OCI-LY1 (cell line): Measurements from ENCODE around the gene TBX1.

ENCODE experiments used
- H2AFZ ChIP-seq: fragments of 200-600 bp; sonication (generic), shearing (Covaris generic); 2 replicates; pipeline ENCODE4 v1.6.0; 2014; ENCODE audit warnings: antibody characterized with exemption, mild to moderate bottlenecking, low read length
- H3F3A ChIP-seq: fragments of 200-600 bp; sonication (generic), shearing (Covaris generic); 2 replicates; pipeline ENCODE4 v1.6.0; 2014; ENCODE audit warnings: mild to moderate bottlenecking, antibody characterized with exemption, low read length, moderate library complexity; ENCODE audit not compliant: insufficient read depth
- H3K27ac ChIP-seq: fragments of 200-600 bp; sonication (generic); 2 replicates; pipeline ENCODE4 v1.5.1; 2014; ENCODE audit warnings: low read length, mixed run types, mild to moderate bottlenecking, low read depth; ENCODE audit not compliant: poor library complexity, severe bottlenecking
- H3K27me3 ChIP-seq: fragments of 200-600 bp; sonication (generic); 2 replicates; pipeline ENCODE4 v1.6.0; 2014; ENCODE audit warnings: antibody characterized with exemption, mild to moderate bottlenecking, low read length, moderate library complexity; ENCODE audit not compliant: insufficient read depth
- H3K36me3 ChIP-seq: fragments of 200-600 bp; sonication (generic); 2 replicates; pipeline ENCODE4 v1.6.1; 2014; ENCODE audit warnings: mild to moderate bottlenecking, antibody characterized with exemption, low read length, moderate library complexity, mixed read lengths; ENCODE audit not compliant: insufficient read depth
- H3K4me1 ChIP-seq: fragments of 200-600 bp; sonication (generic); 2 replicates; pipeline ENCODE4 v1.5.1; 2014; ENCODE audit warnings: mild to moderate bottlenecking, low read length, moderate library complexity; ENCODE audit not compliant: insufficient read depth, severe bottlenecking
- H3K4me2 ChIP-seq: fragments of 200-600 bp; sonication (generic), shearing (Covaris generic); 2 replicates; pipeline ENCODE4 v1.6.1; 2014; ENCODE audit warnings: low read length
- H3K4me3 ChIP-seq: fragments of 200-600 bp; sonication (generic); 2 replicates; pipeline ENCODE4 v1.5.1; 2014; ENCODE audit warnings: low read length, low read depth, mild to moderate bottlenecking, mixed read lengths; ENCODE audit not compliant: poor library complexity, severe bottlenecking
- H3K79me2 ChIP-seq: fragments of 200-600 bp; shearing (Covaris generic); 2 replicates; pipeline ENCODE4 v1.6.1; 2016; ENCODE audit warnings: mixed run types, low read length, mixed read lengths; ENCODE audit not compliant: insufficient read depth
- H3K9ac ChIP-seq: fragments of 200-600 bp; sonication (generic), shearing (Covaris generic); 2 replicates; pipeline ENCODE4 v1.6.1; 2014; ENCODE audit warnings: mild to moderate bottlenecking, low read length, mixed read lengths
- H3K9me2 ChIP-seq: fragments of 200-600 bp; sonication (generic), shearing (Covaris generic); 2 replicates; pipeline ENCODE4 v1.6.1; 2014; ENCODE audit warnings: low read depth, mild to moderate bottlenecking, low read length, mixed read lengths
- H3K9me3 ChIP-seq: fragments of 200-600 bp; shearing (Covaris generic); 2 replicates; pipeline ENCODE4 v1.6.1; 2014; ENCODE audit warnings: low read length, mixed read lengths
- H4K20me1 ChIP-seq: fragments of 200-600 bp; sonication (generic), shearing (Covaris generic); 2 replicates; pipeline ENCODE4 v1.6.0; 2016; ENCODE audit warnings: mild to moderate bottlenecking, low read length; ENCODE audit not compliant: insufficient read depth
- EZH2 ChIP-seq: fragments of 200-600 bp; sonication (generic), shearing (Covaris generic); IDR thresholded peaks from 2 replicates; pipeline ENCODE4 v1.8.0; 2017; ENCODE audit warnings: borderline replicate concordance, mixed run types, mild to moderate bottlenecking, antibody characterized with exemption, low read length, moderate library complexity, mixed read lengths
- TF ChIP-seq, protein P1 (sequence below): fragments of 200-600 bp; sonication (generic), shearing (Covaris generic); IDR thresholded peaks from 2 replicates; pipeline ENCODE4 v1.5.1; 2017; ENCODE audit warnings: mild to moderate bottlenecking, antibody characterized with exemption, low read length, moderate library complexity, mixed read lengths

The TBX1 gene

GRCh38 chr22:19747551-19747950 is 13.0 kb upstream of the TBX1 start:
- Histone ChIP-seq H3K9ac (no peak overlapping the region), H3K4me2 (no peak overlapping the region), H3K4me1 (no peaks in the 10 kb centered on the region), H4K20me1 (no peaks in the 10 kb centered on the region), H3K36me3 (no peaks in the 10 kb centered on the region), H3K9me2 (no peaks in the 10 kb centered on the region), H2AFZ (no peak overlapping the region), H3K27me3 (peaks cover 28% of the 10 kb centered on the region), H3K9me3 (no peaks in the 10 kb centered on the region), H3K4me3 (no peak overlapping the region), H3F3A (no peaks in the 10 kb centered on the region), H3K79me2 (no peaks in the 10 kb centered on the region), H3K27ac (no peak overlapping the region)
- no peak for TF ChIP-seq EZH2
- TF ChIP-seq, protein P1, sequence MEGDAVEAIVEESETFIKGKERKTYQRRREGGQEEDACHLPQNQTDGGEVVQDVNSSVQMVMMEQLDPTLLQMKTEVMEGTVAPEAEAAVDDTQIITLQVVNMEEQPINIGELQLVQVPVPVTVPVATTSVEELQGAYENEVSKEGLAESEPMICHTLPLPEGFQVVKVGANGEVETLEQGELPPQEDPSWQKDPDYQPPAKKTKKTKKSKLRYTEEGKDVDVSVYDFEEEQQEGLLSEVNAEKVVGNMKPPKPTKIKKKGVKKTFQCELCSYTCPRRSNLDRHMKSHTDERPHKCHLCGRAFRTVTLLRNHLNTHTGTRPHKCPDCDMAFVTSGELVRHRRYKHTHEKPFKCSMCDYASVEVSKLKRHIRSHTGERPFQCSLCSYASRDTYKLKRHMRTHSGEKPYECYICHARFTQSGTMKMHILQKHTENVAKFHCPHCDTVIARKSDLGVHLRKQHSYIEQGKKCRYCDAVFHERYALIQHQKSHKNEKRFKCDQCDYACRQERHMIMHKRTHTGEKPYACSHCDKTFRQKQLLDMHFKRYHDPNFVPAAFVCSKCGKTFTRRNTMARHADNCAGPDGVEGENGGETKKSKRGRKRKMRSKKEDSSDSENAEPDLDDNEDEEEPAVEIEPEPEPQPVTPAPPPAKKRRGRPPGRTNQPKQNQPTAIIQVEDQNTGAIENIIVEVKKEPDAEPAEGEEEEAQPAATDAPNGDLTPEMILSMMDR, result no peak

- no peak overlapping the region for H3K9ac ChIP-seq
- peaks cover 28% of the 10 kb centered on the region for H3K27me3 ChIP-seq
- H3K36me3 ChIP-seq, result no peaks in the 10 kb centered on the region
- no peak overlapping the region for H2AFZ ChIP-seq
- H3K4me2 ChIP-seq, result no peak overlapping the region
- no peaks in the 10 kb centered on the region for H3K79me2 ChIP-seq
- no peak for TF ChIP-seq EZH2
- TF ChIP-seq, protein P1, result no peak
- no peaks in the 10 kb centered on the region for H3K4me1 ChIP-seq
- no peaks in the 10 kb centered on the region for H4K20me1 ChIP-seq
- no peaks in the 10 kb centered on the region for H3K9me3 ChIP-seq
- no peaks in the 10 kb centered on the region for H3F3A ChIP-seq
- no peak overlapping the region for H3K27ac ChIP-seq
- H3K4me3 ChIP-seq, result no peak overlapping the region
- no peaks in the 10 kb centered on the region for H3K9me2 ChIP-seq
Measured at GRCh38 chr22:19748139-19748538, 12.4 kb upstream of the TBX1 start.

DNA sequence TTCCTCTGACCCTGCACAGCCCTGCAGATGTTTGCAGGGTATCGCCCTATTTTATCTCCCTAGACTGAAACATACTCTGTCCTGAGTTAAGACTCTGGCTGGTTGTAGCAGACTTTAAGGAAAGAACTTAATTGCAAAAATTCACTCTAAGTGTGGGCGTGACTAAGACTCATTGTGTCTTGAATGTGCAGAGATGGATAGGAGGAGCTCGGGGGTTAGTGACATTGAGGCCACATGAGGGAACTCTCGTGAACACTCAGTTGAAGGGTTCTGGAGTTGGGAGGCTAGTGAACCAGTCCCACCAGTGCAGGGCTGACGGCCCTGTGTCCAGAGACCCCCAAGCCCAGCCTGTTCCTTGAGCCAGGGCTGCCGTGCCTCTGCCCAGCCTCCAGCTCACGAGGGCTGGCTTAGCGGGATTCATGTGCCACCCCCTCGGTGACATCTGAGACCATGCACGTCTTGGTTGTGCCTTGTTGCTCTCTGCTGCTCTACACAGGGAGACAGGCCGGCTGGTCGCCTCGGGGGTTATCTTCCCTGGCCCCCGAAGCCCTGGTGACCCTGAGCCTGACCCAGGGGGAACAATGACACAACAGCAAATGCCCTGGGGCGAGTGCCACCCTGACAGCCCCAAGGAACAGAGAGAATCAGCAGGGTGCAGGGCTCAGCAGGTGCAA is 11.4 kb upstream of the TBX1 start:
- Histone ChIP-seq H3K4me1 (no peaks in the 10 kb centered on the region), H2AFZ (no peak overlapping the region), H3F3A (no peaks in the 10 kb centered on the region), H3K36me3 (no peaks in the 10 kb centered on the region), H3K4me3 (no peak overlapping the region), H3K4me2 (no peak overlapping the region), H3K27me3 (peaks cover 28% of the 10 kb centered on the region), H3K79me2 (no peaks in the 10 kb centered on the region), H3K9me3 (no peaks in the 10 kb centered on the region), H3K9ac (no peak overlapping the region), H3K9me2 (no peaks in the 10 kb centered on the region), H3K27ac (no peak overlapping the region), H4K20me1 (no peaks in the 10 kb centered on the region)
- TF ChIP-seq, protein P1, result no peak
- TF ChIP-seq EZH2, result no peak
